DMS53 treated with DMSO at 0.1 percent for 48 hours (cell line): ENCODE measurements around the gene TIAM1.

Experiments used
- DNase-seq: peaks from one replicate; lab custom pipeline; 2025; ENCODE audit not compliant: unreplicated experiment; lab: John Stamatoyannopoulos, UW

TIAM1 gene

GRCh38 chr21:31103571-31104265 lies 240.3 kb downstream of the TIAM1 start:
- no peak for DNase-seq

GRCh38 chr21:31103163-31103562 lies 240.9 kb downstream of the TIAM1 start:
- no peak for DNase-seq

- no peak for DNase-seq
Measured at GRCh38 chr21:31099122-31099521, 244.9 kb downstream of the TIAM1 start.

- peak; percentile 38 for DNase-seq
Measured at GRCh38 chr21:31098576-31099005, 245.5 kb downstream of the TIAM1 start.

- DNase-seq, result no peak
Measured at GRCh38 chr21:31092832-31093625, 251.0 kb downstream of the TIAM1 start.

GRCh38 chr21:31090376-31090775 lies 253.7 kb downstream of the TIAM1 start:
- DNase-seq, result no peak

- no peak for DNase-seq
Measured at GRCh38 chr21:31088474-31088751, 255.6 kb downstream of the TIAM1 start.

GRCh38 chr21:31087639-31088473 lies 256.2 kb downstream of the TIAM1 start:
- no peak for DNase-seq

- no peak for DNase-seq
Measured at GRCh38 chr21:31084689-31085088, 259.4 kb downstream of the TIAM1 start.

GRCh38 chr21:31078796-31079195 lies 265.3 kb downstream of the TIAM1 start:
- no peak for DNase-seq

GRCh38 chr21:31078216-31078615 lies 265.8 kb downstream of the TIAM1 start:
- no peak for DNase-seq

GRCh38 chr21:31075848-31076247 lies 268.2 kb downstream of the TIAM1 start:
- DNase-seq, result no peak

GRCh38 chr21:31072533-31072932 lies 271.5 kb downstream of the TIAM1 start:
- no peak for DNase-seq
